HepG2 (cell line): ENCODE results near the gene SNCG. TPM values are rescaled to one million over a fixed set of nuclear protein-coding genes. Genes with fewer than 3 reads are reported as not detected.

Experiments used
- ATAC-seq: fragments of 200-7000 bp; cut with Tn5 transposase; 3 replicates; pipeline ENCODE4 v1.9.1; 2020; ENCODE audit warnings: mild to moderate bottlenecking, moderate library complexity
- BruUV-seq: library from RNA; stranded (reverse); fragments of 400-500 nt; replicated peaks from 2 replicates; lab custom pipeline; 2021; lab: Mats Ljungman, UMichigan
- CTCF ChIA-PET: fragments of 300-600 bp; formaldehyde crosslinking; extraction: SDS; loops from one replicate; lab custom pipeline; 2021; ENCODE audit warnings: low total read pairs, inconsistent platforms, low intra/inter-chr PET ratio; lab: Yijun Ruan, JAX
- POLR2A ChIA-PET: fragments of 350-600 bp; sonication (Branson Sonifier 250); formaldehyde crosslinking; loops from one replicate; lab custom pipeline; 2020; ENCODE audit warnings: antibody characterized with exemption, inconsistent platforms; lab: Yijun Ruan, JAX
- DNase-seq: peaks from one replicate; pipeline ENCODE4 v3.0.0-alpha.2; 2015; ENCODE audit warnings: low spot score
- FAIRE-seq: peaks from 3 replicates; lab custom pipeline; 2011; peaks lifted over from hg19 to GRCh38; lab: Jason Lieb, UNC
- H2AFZ ChIP-seq: one replicate; pipeline ENCODE4 v1.6.1; 2011; ENCODE audit warnings: low read length, inconsistent platforms
- H3K27ac ChIP-seq: fragments of 300-600 bp; 3 replicates; pipeline ENCODE4 v1.8.0; 2011; ENCODE audit warnings: mixed run types, mild to moderate bottlenecking, mixed read lengths, low read length, inconsistent platforms; ENCODE audit not compliant: insufficient read depth; ENCODE audit errors: extremely low read length
- H3K27me3 ChIP-seq, 2 experiments: fragments of 200-600 bp in 1 of 2; 2 replicates in 1 of 2; 3 replicates in 1 of 2; pipeline versions ENCODE4 v1.6.0 to v1.8.0; 2011; ENCODE audit warnings: low read length in 2 of 2, mild to moderate bottlenecking in 2 of 2, moderate library complexity in 2 of 2, inconsistent platforms in 1 of 2; ENCODE audit not compliant: insufficient read depth in 2 of 2, control insufficient read depth in 1 of 2
- H3K36me3 ChIP-seq, 2 experiments: fragments of 200-600 bp in 1 of 2; replicated peaks in 1 of 2; 2 replicates in 1 of 2; 3 replicates in 1 of 2; pipeline versions ENCODE4 v1.5.1 to v1.8.0; 2011; ENCODE audit warnings: low read length in 2 of 2, inconsistent platforms in 1 of 2; ENCODE audit not compliant: insufficient read depth in 2 of 2, control insufficient read depth in 1 of 2
- H3K4me1 ChIP-seq: 2 replicates; pipeline ENCODE4 v1.5.1; 2012; ENCODE audit warnings: low read length, inconsistent platforms; ENCODE audit not compliant: insufficient read depth
- H3K4me2 ChIP-seq: 2 replicates; pipeline ENCODE4 v1.6.0; 2011; ENCODE audit warnings: low read depth, low read length, inconsistent platforms
- H3K4me3 ChIP-seq, 3 experiments: fragments of 200-600 bp in 1 of 3; sonication (generic), shearing (Covaris generic) in 1 of 3; replicated peaks in 1 of 3; 2 replicates each; pipeline ENCODE4 v1.5.1; 2011 to 2016; ENCODE audit warnings: low read length in 3 of 3, inconsistent platforms in 2 of 3, low read depth in 2 of 3, mild to moderate bottlenecking in 2 of 3, control low read depth in 1 of 3, mixed read lengths in 1 of 3; ENCODE audit not compliant: insufficient read depth in 1 of 3
- H3K79me2 ChIP-seq: one replicate; pipeline ENCODE4 v1.6.1; 2011; ENCODE audit warnings: low read length, inconsistent platforms; ENCODE audit not compliant: insufficient read depth
- H3K9ac ChIP-seq: 2 replicates; pipeline ENCODE4 v1.6.0; 2011; ENCODE audit warnings: mild to moderate bottlenecking, low read depth, low read length, inconsistent platforms; ENCODE audit not compliant: insufficient read depth
- H3K9me3 ChIP-seq: 2 replicates; pipeline ENCODE4 v1.5.1; 2012; ENCODE audit warnings: mild to moderate bottlenecking, low read length
- H4K20me1 ChIP-seq: 2 replicates; pipeline ENCODE4 v1.6.0; 2011; ENCODE audit warnings: inconsistent platforms, mild to moderate bottlenecking, low read length, moderate library complexity; ENCODE audit not compliant: insufficient read depth
- PHF8 ChIP-seq: sonication (generic); formaldehyde crosslinking; IDR thresholded peaks from 2 replicates; pipeline ENCODE4 v1.5.0; 2020; ENCODE audit warnings: missing genetic modification reagents
- ZNF281 ChIP-seq: sonication (generic); formaldehyde crosslinking; IDR thresholded peaks from 2 replicates; pipeline ENCODE4 v1.4.0; 2020; ENCODE audit warnings: missing genetic modification reagents, borderline replicate concordance
- WGBS: methylation state at CpG from one replicate; pipeline ENCODE4 v1.1.6; 2017; ENCODE audit warnings: low lambda C conversion rate; 5-methylcytosine and 5-hydroxymethylcytosine counted together
- in situ Hi-C: cut with HindIII; loops from 2 replicates; pipeline ENCODE4 v1.10.0; 2017; ENCODE audit warnings: low pct_unique_long_range_greater_than_20kb; ENCODE audit not compliant: extremely low pct_ligation_motif_present
- intact Hi-C: fragments of 100-400 bp; cut with micrococcal nuclease; formaldehyde crosslinking; loops from one replicate; pipeline ENCODE4 v1.10.0; 2022; ENCODE audit not compliant: unreplicated experiment
- polyA plus RNA-seq, 8 experiments: library from polyadenylated mRNA; depleted of rRNA in 3 of 8; stranded (reverse) in 7 of 8; unstranded in 1 of 8; fragments of >200 nt; fragmentation: Illumina TruSeq in 4 of 8; extraction: Trizol in 4 of 8; gene quantifications; 2 replicates each; pipeline versions ENCODE4 v1.2.1 to v1.2.3, GENCODE V29; 2011 to 2016; ENCODE audit warnings: low read depth in 4 of 8, missing spikeins in 1 of 8, mixed read lengths in 1 of 8; ENCODE audit not compliant: insufficient read depth in 1 of 8
- total RNA-seq, 5 experiments: library from RNA; depleted of rRNA; stranded (reverse); fragments of >200 nt; fragmentation: Illumina TruSeq; extraction: Trizol; gene quantifications; 2 replicates each; pipeline ENCODE4 v1.2.3, GENCODE V29; 2016; ENCODE audit warnings: low read depth in 1 of 5

The SNCG gene
- total and polyA plus RNA-seq, 2 of the 13 experiments (the other 11 are each of a cell fraction or from before 2014, with no cell fraction given): 0.22 to 0.91 TPM

GRCh38 chr10:86953747-86954680, 4.4 kb upstream of the SNCG start:
- no peak for DNase-seq
- POLR2A ChIA-PET: no interaction called here
- FAIRE-seq: no peak
- CTCF ChIA-PET: no interaction called here
- H3K79me2 ChIP-seq: no peaks in the 10 kb centered on the region
- H4K20me1 ChIP-seq: no peaks in the 10 kb centered on the region
- no peak for ATAC-seq
- H2AFZ ChIP-seq: no peak overlapping the region
- H3K9me3 ChIP-seq: no peaks in the 10 kb centered on the region
- H3K27ac ChIP-seq: no peak overlapping the region
- H3K36me3 ChIP-seq: no peaks in the 10 kb centered on the region
- H3K9ac ChIP-seq: no peak overlapping the region
- intact Hi-C loops: no loop called here
- BruUV-seq: no TSS peak
- H3K4me1 ChIP-seq: peaks cover 37% of the 10 kb centered on the region
- TF ChIP-seq PHF8 (CRISPR knock-in tag) (no peak), ZNF281 (CRISPR knock-in tag) (peak; percentile 63)
- TF ChIP-seq, all 625 proteins: peak for 1
- WGBS: 16% methylated on average over 7 of the region's 15 CpGs
- Histone ChIP-seq H3K4me2 (peak overlapping the region; percentile 42; the same call in 1 of the 2 replicates), H3K4me3 (no peak overlapping the region; a peak in 1 of 6 replicates), H3K27me3 (peaks cover 5 to 45% of the 10 kb centered on the region in 2 experiments; a peak in 4 of 5 replicates)
- in situ Hi-C loops: no loop called here
